HG03457 (cell line): Measurements from ENCODE around the gene INPP1.

Source experiments
- ATAC-seq: cut with Tn5 transposase; IDR thresholded peaks from one replicate; pipeline ENCODE4 v1.9.1; 2021; ENCODE audit warnings: moderate number of reproducible peaks; ENCODE audit not compliant: unreplicated experiment

INPP1 gene

DNA sequence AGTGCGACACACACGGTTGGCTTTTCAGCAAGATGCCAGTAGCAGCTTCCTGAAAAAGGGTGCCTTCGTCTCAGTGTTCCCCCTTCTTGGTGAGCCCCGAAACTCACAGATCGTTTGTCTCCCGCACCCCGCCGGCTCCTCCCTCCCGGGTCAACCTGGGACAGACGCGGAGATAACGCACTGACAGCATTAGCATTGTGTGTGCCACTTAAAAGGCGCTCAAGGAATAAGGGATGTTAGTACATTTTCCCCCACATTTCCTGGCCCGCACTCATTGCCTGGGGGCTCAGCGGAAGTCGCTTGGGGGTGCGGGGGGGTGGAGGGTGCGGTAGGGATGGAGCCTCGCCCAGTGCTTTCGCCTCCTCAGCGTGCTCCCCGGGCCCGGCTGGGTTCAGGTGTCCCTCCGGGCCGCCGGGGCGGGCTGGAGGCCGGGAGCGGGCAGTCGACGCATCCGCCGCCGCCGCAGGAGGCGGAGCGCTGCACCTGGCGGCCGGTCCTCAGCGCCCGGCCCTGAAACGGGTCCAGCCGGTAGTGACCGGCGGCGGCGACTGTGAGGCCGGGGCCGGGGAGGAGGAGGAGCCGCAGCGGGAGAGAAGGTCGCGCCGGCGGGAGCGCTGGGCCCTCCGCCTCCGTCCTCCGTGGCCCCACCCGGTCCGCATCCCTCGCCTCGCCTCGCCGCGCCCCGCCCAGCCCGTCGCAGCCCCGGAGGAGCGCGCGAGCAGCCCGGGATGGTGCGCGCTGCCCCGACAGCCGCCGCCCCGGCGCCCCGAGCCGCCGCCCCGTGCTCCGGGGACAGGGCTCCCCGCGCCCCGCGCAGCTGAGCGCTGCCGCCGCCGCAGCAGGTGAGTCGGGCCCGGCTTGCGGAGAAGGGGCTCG, 64.5 kb downstream of the INPP1 start, which contains the start of gene MFSD6:
MFSD6 (plus strand) TSS at position 694 of the 876 bp plus-strand sequence. CDS start 27,675 bp downstream, outside the sequence.
- peak; percentile 56 for ATAC-seq

DNA sequence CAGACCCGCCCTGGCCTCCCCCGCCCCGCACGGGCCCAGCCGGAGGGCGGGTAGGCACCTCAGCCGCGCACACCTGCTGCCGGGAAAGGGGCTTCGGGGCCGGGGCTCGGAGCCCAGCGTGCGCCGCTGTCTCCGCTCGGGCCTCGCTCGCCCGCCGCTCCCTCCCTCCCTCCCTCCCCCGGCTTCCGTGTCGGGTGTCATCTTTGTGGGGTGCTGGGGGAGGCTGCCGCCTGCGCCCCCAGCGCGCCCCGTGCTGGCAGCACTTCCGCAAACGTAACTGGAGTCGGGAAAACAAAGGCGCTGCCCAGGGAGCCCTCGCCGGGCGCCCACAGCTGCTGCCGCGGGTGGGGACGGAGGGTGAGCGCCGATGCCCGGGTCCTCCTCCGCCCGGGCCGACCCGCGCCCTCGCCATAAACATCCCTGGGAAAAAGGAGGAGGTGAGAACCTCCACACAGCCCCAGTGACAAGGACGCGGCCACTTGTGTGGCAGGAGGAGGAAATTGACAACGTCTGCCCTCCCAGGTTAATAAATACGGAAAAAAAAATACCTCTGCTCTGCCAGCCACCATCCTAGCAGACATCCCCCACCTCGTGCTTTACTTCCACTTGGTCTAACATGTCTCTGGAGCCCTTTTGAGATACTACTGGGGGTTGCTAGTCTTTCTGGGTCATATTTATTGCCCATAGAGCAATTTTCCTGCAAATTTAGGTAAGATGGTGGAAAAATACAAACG, 65.3 kb downstream of the INPP1 start:
- ATAC-seq: peak; percentile 59

DNA sequence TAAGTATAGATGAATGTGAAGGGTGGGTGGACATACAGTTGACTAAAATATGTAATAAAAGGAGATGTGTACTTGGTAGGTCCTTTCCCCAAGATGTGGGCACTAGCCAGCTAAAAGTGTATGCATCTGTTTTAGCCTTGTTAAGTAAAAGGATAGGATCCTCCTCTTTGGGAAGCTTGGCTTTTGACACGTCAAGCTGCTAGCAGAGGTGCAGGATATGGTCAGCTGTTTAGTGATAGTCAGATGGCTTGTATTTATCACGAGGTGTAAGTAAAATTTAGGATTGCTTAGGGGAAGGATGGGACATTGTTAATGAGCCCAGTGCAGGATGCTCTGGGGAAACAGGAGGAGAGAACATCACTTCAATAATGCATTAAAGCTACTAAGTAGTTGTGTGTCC, 66.2 kb downstream of the INPP1 start:
- no peak for ATAC-seq

DNA sequence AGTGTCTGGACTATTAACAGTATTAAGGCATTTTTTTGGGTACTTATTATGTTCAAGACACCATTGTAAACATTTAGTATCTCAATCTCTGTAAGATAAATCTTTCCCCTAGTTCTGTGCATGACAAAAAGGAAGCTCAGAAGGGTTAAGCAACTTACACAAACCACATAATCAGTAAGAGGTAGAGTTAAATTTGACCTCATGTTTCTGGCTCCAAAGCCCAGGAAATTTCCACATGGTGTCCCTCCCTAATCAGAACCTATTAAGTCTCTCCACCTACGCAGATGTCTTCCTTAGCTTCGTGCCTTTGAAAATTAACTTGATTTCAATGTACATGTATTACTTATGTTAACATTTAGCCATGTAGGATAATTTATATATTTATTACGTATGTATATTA, 66.8 kb downstream of the INPP1 start:
- ATAC-seq: no peak

DNA sequence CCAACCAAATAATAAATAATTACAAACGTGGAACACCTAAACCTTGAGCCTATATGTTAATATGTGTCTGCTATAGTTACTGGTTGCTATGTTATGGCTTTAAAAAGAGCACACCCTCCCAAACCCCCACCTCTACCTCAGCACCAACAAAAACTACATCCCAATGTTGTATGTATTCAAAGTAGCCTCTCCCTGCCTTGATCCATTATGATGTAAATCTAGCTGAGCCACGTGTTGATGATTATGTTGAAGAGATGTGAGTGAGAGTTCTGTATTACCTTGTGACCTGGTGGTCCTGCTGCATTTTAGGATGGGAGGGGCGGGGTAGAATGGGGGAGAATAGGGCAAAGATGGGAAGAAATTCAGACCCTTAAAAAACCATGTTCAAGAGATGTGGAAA, 69.6 kb downstream of the INPP1 start:
- no peak for ATAC-seq

DNA sequence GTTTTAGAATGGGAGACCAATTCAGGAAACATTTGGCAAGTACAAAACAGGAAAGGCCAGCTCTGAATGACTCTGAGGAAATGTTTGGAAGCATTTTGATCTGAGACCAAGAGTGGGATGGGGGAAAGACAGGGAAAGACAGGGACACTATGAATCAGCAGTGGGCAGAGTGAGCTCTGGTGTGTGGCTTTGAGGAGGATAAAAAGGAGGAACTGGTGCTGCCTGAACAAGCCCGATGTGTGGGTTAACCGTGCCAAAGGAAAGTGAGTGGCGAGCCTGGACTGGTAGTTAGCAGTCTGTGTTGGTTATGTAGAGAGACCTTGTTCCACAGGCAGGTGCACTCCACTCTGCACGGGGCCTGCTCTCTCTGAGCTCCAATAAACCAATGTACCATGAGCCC, 70.0 kb downstream of the INPP1 start:
- ATAC-seq: no peak

DNA sequence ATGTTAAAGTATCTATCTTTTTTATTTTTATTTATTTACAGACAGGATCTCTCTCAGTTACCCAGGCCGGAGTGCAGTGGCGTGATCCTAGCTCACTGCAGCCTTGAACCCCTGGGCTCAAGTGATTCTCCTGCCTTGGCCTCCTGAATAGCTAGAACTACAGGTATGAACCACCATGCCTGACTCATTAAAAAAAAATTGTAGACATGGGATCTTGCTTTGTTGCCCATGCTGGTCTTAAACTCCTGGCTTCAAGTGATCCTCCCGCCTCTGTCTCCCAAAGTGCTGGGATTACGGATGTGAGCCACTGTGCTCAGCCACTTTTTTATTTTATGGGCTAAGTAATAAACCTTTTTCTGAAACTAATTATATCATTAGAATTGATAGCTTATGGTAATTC, 71.9 kb downstream of the INPP1 start:
- ATAC-seq: no peak

DNA sequence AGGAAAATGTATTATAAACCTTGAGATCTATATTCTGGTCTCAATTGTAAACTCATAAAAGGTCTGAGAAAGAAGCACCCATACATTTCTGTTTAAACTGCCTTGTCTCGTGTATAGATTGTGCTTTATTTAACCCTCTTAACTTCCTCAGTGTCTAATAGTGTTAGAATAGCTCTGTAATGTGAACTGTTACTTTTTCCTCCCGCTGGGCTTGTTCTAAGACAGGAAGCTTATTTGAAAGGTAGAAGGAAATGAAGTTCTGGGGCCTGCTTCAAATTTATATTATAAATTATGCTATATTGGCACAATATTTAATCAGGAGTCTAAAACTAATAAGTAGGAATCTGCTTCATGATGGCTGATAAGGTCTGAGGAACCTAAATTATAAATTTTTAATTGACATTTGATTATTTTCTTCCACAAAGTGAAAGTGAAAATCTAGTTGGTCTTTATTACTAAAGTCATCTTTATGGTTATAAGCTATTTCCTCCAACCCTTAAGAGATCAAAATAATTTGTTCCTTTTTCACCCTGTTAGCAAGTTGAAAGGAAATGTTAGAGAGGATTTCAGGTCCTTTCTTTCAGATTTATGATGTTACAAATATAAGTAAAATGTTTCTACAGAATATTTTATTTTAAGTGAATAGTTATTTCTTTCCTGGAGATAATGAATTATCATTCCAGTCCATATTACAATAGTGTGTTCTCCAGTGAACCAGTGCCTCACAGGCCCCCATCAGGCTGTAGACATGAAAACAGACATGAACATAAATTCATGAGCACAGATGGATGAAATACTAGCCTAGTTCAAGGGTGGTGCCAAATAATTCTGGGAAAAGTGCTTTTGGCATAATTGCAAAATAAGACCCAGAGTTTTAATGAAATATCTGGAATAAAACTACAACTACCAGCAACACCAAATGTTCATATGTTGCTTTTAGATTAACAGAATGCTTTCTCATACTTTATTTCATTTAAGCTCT, 72.7 kb downstream of the INPP1 start:
- no peak for ATAC-seq

DNA sequence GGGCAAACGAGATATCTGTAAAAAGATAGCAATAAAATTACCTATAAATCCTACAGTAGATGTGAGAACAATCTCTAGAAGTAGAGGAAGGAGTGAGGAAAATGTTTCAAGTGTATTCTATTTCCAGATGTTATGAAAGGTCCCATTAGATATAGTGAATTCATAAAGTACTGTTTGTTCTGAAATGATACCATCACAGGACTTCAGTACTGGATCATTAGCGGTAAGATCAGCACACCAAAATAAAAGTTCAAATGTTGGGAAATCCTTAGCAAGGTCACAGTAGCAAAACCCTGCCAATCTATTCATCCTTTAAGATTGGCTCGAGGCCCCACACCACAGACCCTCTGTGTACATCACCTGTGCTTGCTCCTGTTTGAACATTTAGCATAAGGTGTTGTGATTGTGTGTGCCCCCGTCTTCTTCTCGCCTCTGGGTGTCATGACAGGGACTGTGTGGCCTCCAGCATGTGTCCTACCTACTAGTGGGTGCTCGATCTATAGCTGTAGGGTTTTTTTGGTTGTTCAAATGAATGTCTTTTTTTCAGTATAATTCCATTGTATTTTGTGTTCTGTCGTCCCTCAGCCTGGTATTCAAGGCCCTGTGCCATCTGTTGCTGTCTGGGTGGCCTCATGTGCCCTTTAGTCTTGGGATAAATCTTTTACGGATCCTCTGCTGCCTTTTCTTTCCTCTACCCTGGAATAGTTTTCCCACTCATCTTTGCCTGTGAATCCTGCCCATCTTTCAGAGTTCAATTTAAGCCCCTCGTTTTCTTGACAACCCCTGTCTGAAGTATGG, 73.9 kb downstream of the INPP1 start:
- no peak for ATAC-seq

DNA sequence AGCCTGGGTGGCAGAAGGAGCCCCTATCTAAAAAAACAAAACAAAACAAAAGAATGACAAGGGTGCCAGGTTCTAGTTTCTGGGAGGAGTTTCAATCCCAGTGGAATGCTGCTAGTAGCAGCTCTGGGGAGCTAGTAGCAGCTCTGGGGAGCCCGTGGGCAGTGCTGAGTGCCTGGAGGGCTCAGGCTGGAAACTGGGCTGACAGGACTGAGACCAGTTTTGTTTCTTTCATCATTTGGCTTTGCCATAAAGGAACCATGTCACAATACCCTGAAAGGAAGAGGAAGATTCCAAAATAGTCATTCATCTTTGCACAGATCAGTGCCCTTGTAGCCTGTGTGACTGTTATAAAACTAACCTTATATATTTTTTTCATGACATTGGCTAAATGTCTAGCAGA, 75.3 kb downstream of the INPP1 start:
- no peak for ATAC-seq

DNA sequence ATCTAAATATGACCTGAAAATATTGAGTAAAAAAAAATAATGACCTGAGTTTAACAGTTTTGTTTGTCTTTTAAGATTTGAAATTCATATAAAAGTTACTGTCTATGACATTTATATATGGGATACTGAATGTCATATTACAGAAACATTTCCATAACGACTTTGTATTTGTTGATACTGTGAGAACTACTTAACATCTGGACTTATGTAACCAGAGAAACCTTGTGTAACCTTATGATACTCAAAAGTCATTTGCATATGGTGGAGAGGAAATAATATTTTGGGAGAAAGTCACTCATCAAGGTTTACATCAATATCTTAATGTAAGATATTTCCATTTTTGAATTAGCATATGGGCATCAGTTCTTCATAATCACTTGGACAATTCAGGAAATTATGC, 77.4 kb downstream of the INPP1 start:
- ATAC-seq: no peak
